Neural cell (in vitro differentiated cells): ENCODE measurements around the gene CAMK1. TPM values are rescaled to one million over a fixed set of nuclear protein-coding genes. Genes with fewer than 3 reads are reported as not detected.

Experiments
- H2AFZ ChIP-seq: fragments of 200-600, 300-800 bp; sonication (generic), shearing (Covaris generic); 2 replicates; pipeline ENCODE4 v1.6.0; 2014; ENCODE audit warnings: low read depth, mild to moderate bottlenecking, antibody characterized with exemption, low read length, moderate library complexity
- H3F3A ChIP-seq: fragments of 200-600 bp; shearing (Covaris generic); 2 replicates; pipeline ENCODE4 v1.6.1; 2016; ENCODE audit warnings: mild to moderate bottlenecking, moderate library complexity, mixed read lengths, antibody characterized with exemption, low read length; ENCODE audit not compliant: insufficient read depth, poor library complexity, severe bottlenecking
- H3K27ac ChIP-seq: fragments of 200-600, 300-800 bp; sonication (generic), shearing (Covaris generic); 2 replicates; pipeline ENCODE4 v1.5.1; 2014; ENCODE audit warnings: mild to moderate bottlenecking, low read length, moderate library complexity
- H3K27me3 ChIP-seq: fragments of 300-800, 200-600 bp; sonication (generic), shearing (Covaris generic); 2 replicates; pipeline ENCODE4 v1.6.0; 2014; ENCODE audit warnings: mild to moderate bottlenecking, low read depth, low read length, moderate library complexity; ENCODE audit not compliant: insufficient read depth
- H3K36me3 ChIP-seq: fragments of 300-800, 200-600 bp; sonication (generic), shearing (Covaris generic); 2 replicates; pipeline ENCODE4 v1.5.1; 2014; ENCODE audit warnings: mild to moderate bottlenecking, antibody characterized with exemption, low read length, moderate library complexity; ENCODE audit not compliant: insufficient read depth
- H3K4me2 ChIP-seq: fragments of 300-800, 200-600 bp; sonication (generic), shearing (Covaris generic); 2 replicates; pipeline ENCODE4 v1.6.0; 2014; ENCODE audit warnings: mild to moderate bottlenecking, low read length
- H3K4me3 ChIP-seq: fragments of 300-800, 200-600 bp; sonication (generic), shearing (Covaris generic); 2 replicates; pipeline ENCODE4 v1.5.1; 2014; ENCODE audit warnings: mild to moderate bottlenecking, low read length, moderate library complexity
- H3K79me2 ChIP-seq: fragments of 200-600 bp; shearing (Covaris generic); replicated peaks from 2 replicates; pipeline ENCODE4 v1.6.0; 2014; ENCODE audit warnings: mild to moderate bottlenecking, low read length, moderate library complexity; ENCODE audit not compliant: insufficient read depth
- H3K9ac ChIP-seq: fragments of 300-800, 200-600 bp; sonication (generic), shearing (Covaris generic); 2 replicates; pipeline ENCODE4 v1.6.1; 2016; ENCODE audit warnings: mild to moderate bottlenecking, low read length, mixed read lengths
- H3K9me2 ChIP-seq: fragments of 200-600 bp; shearing (Covaris generic); 2 replicates; pipeline ENCODE4 v1.6.1; 2016; ENCODE audit warnings: mild to moderate bottlenecking, low read length, mixed read lengths; ENCODE audit not compliant: insufficient read depth
- H3K9me3 ChIP-seq: fragments of 200-600, 300-800 bp; sonication (generic), shearing (Covaris generic); 2 replicates; pipeline ENCODE4 v1.6.1; 2016; ENCODE audit warnings: mild to moderate bottlenecking, mixed run types, low read length, moderate library complexity, mixed read lengths
- H4K20me1 ChIP-seq: fragments of 200-600 bp; shearing (Covaris generic); 2 replicates; pipeline ENCODE4 v1.6.1; 2016; ENCODE audit warnings: mild to moderate bottlenecking, mixed run types; ENCODE audit not compliant: insufficient read depth
- CTCF ChIP-seq: fragments of 450-650 bp; IDR thresholded peaks from 2 replicates; pipeline ENCODE4 v1.5.1; 2014; ENCODE audit warnings: antibody characterized with exemption, mild to moderate bottlenecking, moderate library complexity; ENCODE audit not compliant: poor library complexity, severe bottlenecking
- EP300 ChIP-seq: fragments of 450-650 bp; conservative IDR thresholded peaks from 2 replicates; pipeline ENCODE4 v1.6.1; 2014; ENCODE audit warnings: antibody characterized with exemption, mild to moderate bottlenecking, moderate library complexity; ENCODE audit not compliant: poor library complexity, severe bottlenecking
- EZH2 ChIP-seq: fragments of 200-600, 300-800 bp; shearing (Covaris generic), sonication (generic); IDR thresholded peaks from 2 replicates; pipeline ENCODE4 v1.6.1; 2014; ENCODE audit warnings: antibody characterized with exemption, low read length, borderline replicate concordance, mild to moderate bottlenecking; ENCODE audit not compliant: insufficient read depth, poor library complexity, severe bottlenecking
- MXI1 ChIP-seq: fragments of 450-650 bp; conservative IDR thresholded peaks from 2 replicates; pipeline ENCODE4 v1.6.1; 2014; ENCODE audit warnings: antibody characterized with exemption, mild to moderate bottlenecking; ENCODE audit not compliant: poor library complexity, severe bottlenecking
- POLR2AphosphoS5 ChIP-seq: IDR thresholded peaks from 2 replicates; pipeline ENCODE4 v1.6.1; 2012
- RAD21 ChIP-seq: fragments of 450-650 bp; conservative IDR thresholded peaks from 2 replicates; pipeline ENCODE4 v1.6.1; 2014; ENCODE audit warnings: antibody characterized with exemption, mild to moderate bottlenecking, moderate library complexity
- SMC3 ChIP-seq: fragments of 450-650 bp; conservative IDR thresholded peaks from 2 replicates; pipeline ENCODE4 v1.6.1; 2014; ENCODE audit warnings: antibody characterized with exemption, mild to moderate bottlenecking, moderate library complexity; ENCODE audit not compliant: poor library complexity
- TAF1 ChIP-seq: IDR thresholded peaks from 2 replicates; pipeline ENCODE4 v1.6.1; 2012; ENCODE audit warnings: low read depth
- polyA plus RNA-seq: library from polyadenylated mRNA; depleted of rRNA; stranded (reverse); fragments of >200 nt; gene quantifications from 2 replicates; pipeline ENCODE4 v1.2.3, GENCODE V29; 2014
- TF ChIP-seq, protein P1 (sequence below): IDR thresholded peaks from 2 replicates; pipeline ENCODE4 v1.6.1; 2012; ENCODE audit warnings: borderline replicate concordance

CAMK1 gene
- polyA plus RNA-seq, 1 donor from 2014 or later: 18.7 TPM

DNA sequence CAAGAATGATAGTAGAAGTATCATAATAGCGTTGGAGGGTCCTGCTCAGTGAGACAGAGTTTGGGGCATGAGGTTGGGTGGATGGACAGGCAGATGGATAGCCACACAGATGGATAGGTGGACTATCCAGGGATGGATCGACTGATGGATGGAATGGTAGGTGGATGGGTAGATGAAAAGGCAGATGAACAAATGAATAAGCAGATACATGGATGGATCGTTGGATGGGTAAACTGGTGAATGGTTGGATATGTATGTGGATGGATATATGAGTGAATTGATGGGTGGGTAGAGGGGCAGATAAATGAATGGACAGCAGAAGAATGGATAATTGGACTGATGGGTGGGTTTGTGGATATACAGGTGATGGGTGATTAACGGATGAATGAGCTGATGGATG, 56.6 kb downstream of the CAMK1 start:
- Histone ChIP-seq H3K27ac (no peak overlapping the region), H3K9me2 (no peaks in the 10 kb centered on the region), H3K9ac (no peak overlapping the region), H3F3A (no peaks in the 10 kb centered on the region), H3K27me3 (no peaks in the 10 kb centered on the region), H3K36me3 (no peaks in the 10 kb centered on the region), H3K9me3 (no peaks in the 10 kb centered on the region), H4K20me1 (no peaks in the 10 kb centered on the region), H2AFZ (no peak overlapping the region), H3K79me2 (no peaks in the 10 kb centered on the region), H3K4me2 (no peak overlapping the region), H3K4me3 (no peak overlapping the region)
- TF ChIP-seq SMC3 (no peak), POLR2AphosphoS5 (no peak), EP300 (no peak), EZH2 (no peak), RAD21 (no peak), MXI1 (no peak), TAF1 (no peak)
- TF ChIP-seq, protein P1, sequence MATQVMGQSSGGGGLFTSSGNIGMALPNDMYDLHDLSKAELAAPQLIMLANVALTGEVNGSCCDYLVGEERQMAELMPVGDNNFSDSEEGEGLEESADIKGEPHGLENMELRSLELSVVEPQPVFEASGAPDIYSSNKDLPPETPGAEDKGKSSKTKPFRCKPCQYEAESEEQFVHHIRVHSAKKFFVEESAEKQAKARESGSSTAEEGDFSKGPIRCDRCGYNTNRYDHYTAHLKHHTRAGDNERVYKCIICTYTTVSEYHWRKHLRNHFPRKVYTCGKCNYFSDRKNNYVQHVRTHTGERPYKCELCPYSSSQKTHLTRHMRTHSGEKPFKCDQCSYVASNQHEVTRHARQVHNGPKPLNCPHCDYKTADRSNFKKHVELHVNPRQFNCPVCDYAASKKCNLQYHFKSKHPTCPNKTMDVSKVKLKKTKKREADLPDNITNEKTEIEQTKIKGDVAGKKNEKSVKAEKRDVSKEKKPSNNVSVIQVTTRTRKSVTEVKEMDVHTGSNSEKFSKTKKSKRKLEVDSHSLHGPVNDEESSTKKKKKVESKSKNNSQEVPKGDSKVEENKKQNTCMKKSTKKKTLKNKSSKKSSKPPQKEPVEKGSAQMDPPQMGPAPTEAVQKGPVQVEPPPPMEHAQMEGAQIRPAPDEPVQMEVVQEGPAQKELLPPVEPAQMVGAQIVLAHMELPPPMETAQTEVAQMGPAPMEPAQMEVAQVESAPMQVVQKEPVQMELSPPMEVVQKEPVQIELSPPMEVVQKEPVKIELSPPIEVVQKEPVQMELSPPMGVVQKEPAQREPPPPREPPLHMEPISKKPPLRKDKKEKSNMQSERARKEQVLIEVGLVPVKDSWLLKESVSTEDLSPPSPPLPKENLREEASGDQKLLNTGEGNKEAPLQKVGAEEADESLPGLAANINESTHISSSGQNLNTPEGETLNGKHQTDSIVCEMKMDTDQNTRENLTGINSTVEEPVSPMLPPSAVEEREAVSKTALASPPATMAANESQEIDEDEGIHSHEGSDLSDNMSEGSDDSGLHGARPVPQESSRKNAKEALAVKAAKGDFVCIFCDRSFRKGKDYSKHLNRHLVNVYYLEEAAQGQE: no peak

- no peaks in the 10 kb centered on the region for H3K36me3 ChIP-seq
- no peaks in the 10 kb centered on the region for H3K27me3 ChIP-seq
- TF ChIP-seq TAF1 (no peak), EZH2 (no peak), SMC3 (no peak), EP300 (no peak), MXI1 (no peak), RAD21 (no peak), CTCF (no peak), POLR2AphosphoS5 (no peak)
- TF ChIP-seq, protein P1: no peak
- no peak overlapping the region for H2AFZ ChIP-seq
- H3K79me2 ChIP-seq: no peaks in the 10 kb centered on the region
- H3F3A ChIP-seq: no peaks in the 10 kb centered on the region
- H3K4me3 ChIP-seq: no peak overlapping the region
- H4K20me1 ChIP-seq: no peaks in the 10 kb centered on the region
- no peak overlapping the region for H3K27ac ChIP-seq
- H3K4me2 ChIP-seq: no peak overlapping the region
- H3K9me3 ChIP-seq: no peaks in the 10 kb centered on the region
- no peaks in the 10 kb centered on the region for H3K9me2 ChIP-seq
- no peak overlapping the region for H3K9ac ChIP-seq
Measured at GRCh38 chr3:9712415-9712814, 57.3 kb downstream of the CAMK1 start.
